HG03095 (cell line): Measurements from ENCODE around the gene CTXND2.
A peak's percentile ranks its signal among the peaks of the same experiment; 100 is the strongest.
"Not testable (repeated sequence)": the region's sequence is repeated elsewhere in the genome, so short reads cannot be mapped to it uniquely, and the experiment has no call there.

Experiments used
- ATAC-seq: cut with Tn5 transposase; IDR thresholded peaks from one replicate; pipeline ENCODE4 v1.9.1; 2021; ENCODE audit warnings: moderate library complexity; ENCODE audit not compliant: unreplicated experiment

Gene CTXND2

DNA sequence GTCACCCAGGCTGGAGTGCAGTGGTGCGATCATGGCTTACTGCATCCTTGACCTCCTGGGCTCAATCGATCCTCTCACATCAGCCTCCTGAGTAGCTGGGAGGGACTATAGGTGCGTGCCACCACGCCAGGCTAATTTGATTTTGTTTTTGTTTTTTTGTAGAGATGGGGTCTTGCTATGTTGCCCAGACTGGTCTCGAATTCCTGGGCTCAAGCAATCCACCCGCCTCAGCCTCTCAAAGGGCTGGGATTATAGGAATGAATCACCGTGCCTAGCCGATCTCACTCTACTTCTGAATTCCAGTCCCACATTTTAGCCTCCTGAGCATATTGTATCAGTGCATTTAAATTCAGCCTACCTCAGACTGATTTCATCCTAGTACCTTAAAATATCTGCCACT is 1.8 kb downstream of the CTXND2 start:
- no peak for ATAC-seq

DNA sequence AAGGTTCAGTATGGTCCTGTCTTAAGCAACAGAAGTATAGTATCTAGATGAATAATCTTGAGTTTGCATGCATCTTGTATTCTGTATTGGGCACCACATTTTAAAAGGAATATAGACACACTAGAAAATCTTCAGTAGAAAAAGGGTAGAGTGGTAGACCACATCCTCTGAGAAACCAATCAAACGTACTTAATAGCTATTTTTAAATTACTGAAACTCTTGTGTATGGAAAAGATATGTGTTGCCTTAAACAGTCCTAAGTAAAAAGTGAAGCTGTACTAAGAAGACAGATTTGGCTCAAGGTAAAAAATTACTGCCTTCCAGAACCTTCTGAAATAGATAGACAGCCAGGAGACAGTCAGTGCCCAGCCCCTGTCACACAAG is 3.1 kb downstream of the CTXND2 start:
- no peak for ATAC-seq

DNA sequence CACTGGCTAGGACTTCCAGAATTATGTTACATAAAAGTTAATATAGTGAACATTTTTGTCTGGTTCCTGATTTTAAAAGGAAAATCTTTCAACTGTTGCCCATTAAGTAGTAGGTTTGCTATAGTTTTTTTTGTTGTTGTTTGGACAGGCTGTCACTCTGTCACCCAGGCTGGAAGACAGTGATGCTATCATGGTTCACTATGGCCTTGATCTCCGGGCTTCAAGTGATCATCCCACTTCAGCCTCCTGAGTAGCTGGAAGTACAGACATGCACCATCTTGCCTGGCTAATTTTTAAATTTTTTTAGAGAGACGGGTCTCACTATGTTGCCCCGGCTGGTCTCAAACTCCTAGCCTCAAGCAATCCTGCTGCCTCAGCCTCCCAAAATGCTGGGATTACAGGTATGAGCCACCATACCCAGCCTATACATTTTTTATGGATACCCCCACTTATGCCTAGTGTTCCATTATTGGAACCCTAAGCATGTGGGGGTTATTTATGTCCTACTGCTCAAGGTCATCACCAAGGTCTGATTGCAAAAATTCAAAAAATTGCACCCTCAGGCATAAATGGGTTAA is 6.5 kb downstream of the CTXND2 start:
- ATAC-seq = no peak

DNA sequence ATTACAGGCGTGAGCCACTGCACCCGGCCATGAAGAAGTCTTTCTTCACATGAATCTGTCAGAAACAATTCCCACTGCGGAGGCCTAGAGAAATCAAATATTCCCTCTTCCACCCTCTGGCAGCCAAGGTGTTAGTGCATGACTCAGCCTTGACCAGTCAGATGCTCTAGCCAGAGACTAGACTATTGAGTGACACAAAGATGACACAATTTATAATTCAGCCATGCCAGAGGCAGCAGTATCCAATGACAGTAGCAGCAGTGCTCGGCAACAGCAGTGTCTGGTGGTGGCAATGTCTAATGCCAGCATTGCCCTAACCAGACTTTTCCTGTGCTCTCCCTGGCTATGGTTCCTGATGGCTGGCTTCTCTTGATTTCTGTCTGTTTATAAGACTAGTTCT is 8.7 kb downstream of the CTXND2 start:
- no peak for ATAC-seq

DNA sequence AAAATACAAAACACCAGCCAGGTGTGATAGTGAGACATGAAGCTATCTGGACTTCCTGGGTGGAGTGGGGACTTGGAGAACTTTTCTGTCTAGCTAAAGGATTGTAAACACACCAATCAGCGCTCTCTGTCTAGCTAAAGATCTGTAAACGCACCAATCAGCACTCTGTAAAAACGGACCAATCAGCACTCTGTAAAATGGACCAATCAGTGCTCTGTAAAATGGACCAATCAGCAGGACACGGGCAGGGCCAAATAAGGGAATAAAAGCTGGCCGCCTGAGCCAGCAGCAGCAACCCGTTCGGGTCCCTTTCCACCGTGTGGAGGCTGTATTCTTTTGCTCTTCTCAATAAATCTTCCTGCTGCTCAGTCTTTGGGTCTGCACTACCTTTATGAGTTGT is 12.9 kb downstream of the CTXND2 start:
- not testable (repeated sequence) for ATAC-seq

DNA sequence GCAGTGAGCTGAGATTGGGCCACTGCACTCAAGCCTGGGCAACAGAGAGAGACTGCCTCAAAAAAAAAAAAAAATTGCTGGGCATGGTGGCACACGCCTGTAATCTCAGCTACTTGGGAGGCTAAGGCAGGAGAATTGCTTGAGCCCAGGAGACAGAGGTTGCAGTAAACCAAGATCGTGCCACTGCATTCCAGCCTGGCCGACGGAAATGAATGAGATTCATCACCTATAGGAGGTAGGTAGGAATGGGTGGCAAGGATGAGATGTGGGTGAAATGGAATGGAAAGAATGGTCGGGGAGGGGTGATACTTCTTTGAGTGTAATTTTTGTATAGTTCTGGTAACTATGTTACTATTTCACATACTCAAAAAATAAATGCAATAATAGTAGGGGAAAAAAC is 15.4 kb downstream of the CTXND2 start:
- no peak for ATAC-seq

DNA sequence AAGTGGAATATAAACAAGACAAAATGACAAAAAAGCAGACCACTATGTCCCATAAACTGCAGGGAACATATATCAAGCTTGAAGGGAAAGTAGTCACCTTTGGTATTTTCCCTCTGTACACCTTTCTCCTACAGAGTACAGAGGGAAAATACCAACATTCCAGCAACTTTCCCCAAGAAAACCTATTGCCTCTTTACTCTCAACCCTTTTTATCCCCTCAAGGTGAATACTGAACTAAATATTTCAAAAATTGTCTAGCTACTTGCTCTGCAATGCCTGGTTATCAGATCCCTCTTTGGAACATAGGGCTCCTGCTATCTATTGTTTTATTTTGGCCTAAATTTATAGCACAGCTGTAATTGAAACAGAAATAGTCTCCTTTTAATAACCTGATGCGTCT is 15.8 kb downstream of the CTXND2 start:
- no peak for ATAC-seq

DNA sequence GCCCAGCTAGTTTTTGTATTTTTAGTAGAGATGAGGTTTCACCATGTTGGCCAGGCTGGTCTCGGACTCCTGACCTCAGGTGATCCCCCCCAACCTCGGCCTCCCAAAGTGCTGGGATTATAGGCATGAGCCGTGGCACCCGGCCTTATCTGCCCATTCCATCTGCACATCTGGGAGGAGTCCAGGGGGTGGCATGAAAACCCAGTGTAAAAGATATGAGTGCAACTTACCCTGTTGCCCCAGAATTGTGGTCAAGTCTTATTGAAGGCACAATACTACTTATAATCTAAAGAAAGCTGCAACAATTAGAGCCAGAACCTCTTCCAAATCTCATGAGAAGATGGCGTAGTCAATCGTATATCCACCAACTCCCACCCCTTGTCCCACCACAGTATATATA is 18.4 kb downstream of the CTXND2 start:
- ATAC-seq = no peak

DNA sequence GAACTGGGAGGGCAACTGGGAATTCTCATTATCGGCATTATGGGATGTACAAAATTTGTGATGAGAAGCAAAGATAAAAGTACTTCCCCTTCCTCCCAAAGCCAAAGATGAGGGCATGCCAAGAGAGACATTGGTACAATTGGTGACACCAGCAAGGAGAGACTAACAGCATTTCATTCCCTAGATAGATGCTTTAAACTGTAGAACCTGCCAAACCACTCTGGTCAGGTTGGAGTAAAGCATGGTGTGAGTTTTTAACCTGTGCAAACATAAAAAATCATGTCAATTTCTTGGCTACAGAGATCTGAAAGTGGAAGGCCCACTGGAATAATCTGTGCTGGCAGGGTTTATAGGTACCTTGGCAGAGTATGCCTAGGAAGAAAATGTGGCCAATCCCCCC is 19.4 kb downstream of the CTXND2 start:
- ATAC-seq = no peak

DNA sequence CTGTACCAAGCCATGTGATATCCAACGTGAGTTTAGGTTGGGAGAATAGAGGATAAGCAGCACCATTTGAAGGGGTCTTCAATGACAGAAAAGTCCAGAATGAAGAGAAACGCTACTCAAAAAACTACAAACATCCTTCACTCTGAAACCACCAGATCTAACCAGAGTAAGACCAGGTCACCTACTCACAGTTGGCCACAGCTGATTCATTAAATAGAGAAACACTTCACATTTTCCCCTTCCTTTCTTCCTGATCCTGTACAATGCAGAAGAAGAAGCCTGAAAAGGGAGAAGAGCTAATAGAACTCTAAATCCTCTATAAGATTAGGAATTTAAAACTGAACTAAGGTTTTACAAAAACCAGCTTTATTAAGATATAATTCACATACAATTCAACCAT is 19.9 kb downstream of the CTXND2 start:
- ATAC-seq = no peak

DNA sequence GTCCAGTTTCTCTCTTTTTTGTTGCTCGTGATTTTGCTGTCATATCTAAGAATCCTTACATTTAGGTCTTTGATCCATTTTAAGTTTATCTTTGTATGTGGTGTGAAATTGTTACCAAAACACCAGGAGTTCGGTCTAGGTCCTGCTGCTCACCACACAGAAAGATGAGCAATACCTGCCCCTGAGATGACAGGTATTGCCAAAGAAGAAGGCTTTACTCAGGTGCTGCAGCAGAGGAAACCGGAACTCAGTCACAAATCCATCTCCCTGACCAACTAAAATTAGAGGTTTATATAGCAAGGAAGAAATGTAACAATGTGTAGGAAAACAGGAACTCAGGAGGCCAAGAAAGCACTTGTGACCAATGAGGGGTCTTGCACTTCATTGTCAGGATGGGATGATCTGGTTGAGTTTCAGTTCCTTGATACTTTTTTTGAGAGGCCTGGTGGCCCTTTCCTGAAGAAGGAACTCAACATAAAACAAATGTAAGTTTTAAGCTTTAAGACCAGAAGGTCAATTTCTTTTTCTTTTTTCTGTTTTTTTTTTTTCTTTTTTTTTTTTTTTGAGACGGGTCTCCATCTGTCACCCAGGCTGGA is 22.7 kb downstream of the CTXND2 start:
- ATAC-seq = no peak

DNA sequence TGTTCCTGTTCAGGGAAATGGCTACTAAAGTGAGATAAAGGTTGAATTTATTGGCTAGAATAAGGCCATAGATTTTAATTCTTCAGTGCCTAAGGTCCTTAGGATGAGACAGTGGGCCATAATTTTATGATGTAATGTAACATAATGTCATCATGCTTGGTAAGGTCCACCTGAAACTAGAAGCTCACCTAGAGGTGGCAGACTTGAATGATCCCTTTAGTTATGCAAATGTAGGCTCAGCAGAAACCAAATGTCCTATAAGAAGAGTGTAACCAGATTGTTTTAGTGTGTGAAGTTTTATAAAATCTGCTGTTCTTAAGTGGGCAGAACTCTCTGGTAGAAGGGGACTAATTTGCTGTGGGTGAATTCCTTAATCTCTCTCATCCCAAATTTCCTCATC is 25.7 kb downstream of the CTXND2 start:
- ATAC-seq = no peak

DNA sequence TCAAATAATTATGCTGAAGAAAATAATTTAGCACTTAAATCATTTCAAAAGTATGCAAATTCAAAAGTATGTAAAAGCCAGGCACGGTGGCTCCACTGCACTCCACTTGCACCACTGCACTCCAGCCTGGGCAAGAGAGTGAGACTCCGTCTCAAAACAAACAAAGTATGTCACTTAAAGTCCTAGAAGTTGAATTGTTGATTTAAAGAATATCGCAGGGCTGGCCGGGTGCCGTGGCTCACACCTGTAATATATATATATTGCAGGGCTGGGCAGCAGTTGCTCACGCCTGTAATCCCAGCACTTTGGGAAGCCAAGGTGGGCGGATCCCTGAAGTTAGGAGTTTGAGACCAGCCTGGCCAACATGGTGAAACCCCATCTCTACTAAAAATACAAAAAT is 30.5 kb downstream of the CTXND2 start:
- ATAC-seq = no peak

DNA sequence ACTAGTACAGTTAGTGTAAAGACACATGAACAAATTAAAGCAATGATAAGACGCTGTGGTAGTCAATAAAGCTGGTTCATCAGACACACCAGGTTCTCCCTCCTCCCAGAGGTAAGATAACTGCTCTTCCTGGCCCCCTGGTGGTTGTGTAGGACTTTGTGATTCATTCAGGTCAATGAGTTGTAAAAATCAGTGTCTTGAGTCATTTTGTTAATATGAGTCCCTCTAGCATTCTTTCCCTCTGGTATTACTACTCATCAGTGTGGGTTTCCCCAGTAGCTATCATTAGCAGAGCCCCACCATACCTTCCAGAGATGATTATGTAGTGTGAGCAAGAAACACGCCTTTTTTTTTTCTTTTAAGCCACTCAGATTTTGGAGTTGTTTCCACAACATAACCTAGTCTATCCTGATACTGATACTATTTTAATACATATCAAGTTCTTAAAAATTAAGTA is 35.6 kb downstream of the CTXND2 start:
- peak; percentile 56 for ATAC-seq

DNA sequence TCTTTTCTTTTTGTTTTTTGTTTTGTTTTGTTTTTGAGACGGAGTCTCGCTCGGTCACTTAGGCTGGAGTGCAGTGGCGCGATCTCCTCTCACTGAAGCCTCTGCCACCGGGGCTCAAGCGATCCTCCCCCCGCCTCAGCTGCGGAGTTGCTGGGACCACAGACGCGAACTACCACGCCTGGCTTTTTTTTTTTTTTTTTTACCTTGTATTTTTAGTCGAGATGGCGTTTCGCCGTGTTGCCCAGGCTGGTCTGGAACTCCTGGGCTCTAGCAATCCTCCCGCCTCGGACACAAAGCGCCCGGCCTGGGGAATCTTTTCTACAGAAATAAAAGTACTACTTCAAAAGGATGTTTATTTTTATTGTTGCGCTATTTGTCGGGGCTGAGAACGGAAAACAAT is 38.1 kb downstream of the CTXND2 start:
- no peak for ATAC-seq

DNA sequence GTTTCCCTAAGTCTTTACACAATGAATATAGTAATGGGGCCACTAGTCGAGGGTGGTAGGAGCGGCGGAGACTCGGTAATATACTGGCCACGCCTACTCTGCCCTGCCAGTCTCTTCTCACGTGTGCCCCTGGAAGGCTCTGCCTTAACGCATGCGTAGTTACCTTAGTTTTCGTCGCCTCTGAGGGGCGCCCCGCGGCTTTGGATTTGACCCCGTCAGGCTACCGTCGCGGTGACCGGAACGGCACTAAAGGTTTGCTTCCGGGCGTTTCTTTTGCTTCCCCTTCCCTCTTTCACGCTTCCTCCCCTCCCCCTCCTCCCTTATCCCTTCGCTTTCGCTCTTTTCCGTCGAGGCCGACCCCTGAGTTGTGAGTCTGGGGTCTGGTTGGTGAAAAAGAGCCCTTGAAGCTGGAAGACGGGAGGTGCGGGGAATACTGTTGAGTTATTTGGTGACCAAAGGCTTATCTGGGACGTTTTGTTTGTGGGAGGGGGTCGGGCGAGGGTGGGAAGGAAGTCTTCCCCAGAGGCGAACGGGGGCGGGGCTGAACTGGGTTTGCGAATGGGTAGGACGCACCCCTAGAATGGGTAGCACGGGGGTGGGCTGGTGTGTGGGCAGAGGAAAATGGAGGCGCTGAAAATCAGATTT is 39.3 kb downstream of the CTXND2 start, which contains the start of gene SETDB1:
Gene SETDB1, plus strand, starts transcription at position 267 of the 645 bp plus-strand sequence. CDS start 1,352 bp downstream, outside the sequence.
- ATAC-seq = peak; percentile 58

DNA sequence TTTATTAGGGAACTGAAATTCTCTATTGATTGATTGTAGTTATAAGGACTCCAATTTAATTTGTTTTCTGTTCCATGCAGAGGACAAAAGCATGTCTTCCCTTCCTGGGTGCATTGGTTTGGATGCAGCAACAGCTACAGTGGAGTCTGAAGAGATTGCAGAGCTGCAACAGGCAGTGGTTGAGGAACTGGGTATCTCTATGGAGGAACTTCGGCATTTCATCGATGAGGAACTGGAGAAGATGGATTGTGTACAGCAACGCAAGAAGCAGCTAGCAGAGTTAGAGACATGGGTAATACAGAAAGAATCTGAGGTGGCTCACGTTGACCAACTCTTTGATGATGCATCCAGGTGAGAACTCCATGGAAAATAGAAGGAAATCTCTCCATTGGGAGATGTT is 40.7 kb downstream of the CTXND2 start:
- ATAC-seq = no peak

DNA sequence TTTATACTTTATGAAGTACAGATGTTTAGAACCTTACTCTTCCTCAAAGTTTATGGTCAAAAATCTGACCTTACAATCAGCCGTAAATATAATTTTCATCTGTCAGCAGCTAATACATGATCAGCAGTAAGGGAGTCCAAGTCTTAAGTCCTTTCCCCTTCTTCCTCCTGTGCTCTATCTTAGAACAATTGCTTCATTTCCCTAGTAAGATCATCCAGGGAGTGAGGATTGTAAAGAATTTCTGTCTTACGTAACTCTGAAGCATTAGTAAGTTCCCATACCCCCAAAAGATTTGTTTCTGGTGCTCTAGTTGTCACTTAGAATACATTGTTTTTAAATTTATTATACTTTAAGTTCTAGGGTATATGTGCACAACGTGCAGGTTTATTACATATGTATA is 41.4 kb downstream of the CTXND2 start:
- ATAC-seq = no peak

DNA sequence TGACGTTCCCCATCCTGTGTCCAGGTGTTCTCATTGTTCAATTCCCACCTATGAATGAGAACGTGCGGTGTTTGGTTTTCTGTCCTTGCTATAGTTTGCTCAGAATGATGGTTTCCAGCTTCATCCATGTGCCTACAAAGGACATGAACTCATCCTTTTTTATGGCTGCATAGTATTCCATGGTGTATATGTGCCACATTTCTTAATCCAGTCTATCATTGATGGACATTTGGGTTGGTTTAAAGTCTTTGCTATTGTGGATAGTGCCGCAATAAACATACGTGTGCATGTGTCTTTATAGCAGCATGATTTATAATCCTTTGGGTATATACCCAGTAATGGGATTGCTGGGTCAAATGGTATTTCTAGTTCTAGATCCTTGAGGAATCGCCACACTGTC is 41.8 kb downstream of the CTXND2 start:
- ATAC-seq = not testable (repeated sequence)

DNA sequence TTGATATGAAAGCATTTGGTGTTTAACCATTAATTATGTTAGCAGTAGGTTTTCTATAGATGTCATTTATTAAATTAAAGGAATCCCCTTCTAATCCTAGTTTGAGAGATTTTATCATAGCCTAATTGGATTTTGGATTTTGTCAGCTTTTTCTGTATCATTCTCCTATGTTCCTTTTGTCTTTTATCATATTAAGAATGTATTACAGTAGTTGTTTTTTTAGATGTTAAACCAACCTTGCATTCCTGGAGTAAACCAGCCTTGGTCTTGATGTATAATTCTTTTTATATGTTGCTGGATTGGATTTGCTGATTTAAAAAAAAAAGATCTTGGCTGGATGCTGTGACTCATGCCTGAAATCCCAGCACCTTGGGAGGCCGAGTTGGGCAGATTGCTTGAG is 44.8 kb downstream of the CTXND2 start:
- no peak for ATAC-seq

DNA sequence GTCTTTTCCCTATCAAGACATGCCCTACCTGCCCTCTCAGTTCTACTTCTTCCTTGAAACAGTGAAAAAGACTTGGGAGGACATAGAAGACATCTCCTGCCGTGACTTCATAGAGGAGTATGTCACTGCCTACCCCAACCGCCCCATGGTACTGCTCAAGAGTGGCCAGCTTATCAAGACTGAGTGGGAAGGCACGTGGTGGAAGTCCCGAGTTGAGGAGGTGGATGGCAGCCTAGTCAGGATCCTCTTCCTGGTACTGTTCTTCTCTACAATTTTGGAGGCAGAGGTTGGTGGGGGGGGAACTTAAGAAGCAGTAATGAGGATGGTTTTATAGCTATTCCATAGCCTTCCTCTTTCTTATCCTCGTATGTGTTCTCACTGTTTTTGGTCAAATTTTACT is 57.9 kb downstream of the CTXND2 start:
- no peak for ATAC-seq

DNA sequence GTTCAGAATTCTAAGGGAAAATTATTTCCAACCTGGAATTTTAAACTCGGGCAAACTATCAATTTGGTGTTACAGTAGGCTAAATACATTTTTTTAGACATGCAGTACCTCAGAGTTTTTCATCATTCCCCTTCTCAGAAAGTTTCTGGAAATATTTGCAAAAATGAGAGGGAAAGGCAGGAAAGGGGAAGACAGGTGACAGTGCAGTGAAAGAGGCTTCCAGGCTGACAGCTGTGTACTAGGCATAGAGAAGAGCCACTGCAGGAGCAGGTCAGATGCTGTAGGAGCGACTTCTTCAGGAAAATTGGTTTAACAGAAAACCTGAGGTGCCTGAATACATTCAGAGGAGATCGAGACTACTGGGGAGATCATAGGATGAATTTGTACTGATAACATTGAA is 67.8 kb downstream of the CTXND2 start:
- ATAC-seq = no peak

DNA sequence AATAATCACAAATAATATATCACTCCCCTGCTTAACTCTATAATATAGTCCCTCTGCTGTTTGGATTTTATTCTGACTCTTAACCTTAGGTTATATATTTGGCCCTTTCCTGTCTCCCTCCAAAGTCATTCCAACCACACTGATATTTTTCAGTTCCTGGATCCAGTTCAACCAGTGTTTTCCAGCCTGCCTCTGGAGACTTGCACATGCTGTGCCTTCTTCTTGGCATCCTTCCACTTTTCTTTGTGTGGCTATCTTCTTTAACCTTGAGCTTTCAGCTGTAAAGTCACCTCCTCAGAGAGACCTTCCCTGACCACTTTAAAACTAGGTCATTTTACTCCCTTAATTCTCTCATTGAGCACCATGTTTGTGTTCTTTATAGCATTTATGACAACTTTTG is 68.3 kb downstream of the CTXND2 start:
- no peak for ATAC-seq
